Vagina (tissue), 2 donors: ENCODE data around the gene RNF128.

ENCODE experiments used
- CTCF ChIP-seq, 3 experiments: fragments of 450-650 bp in 2 of 3; fragments of 200-600 bp in 1 of 3; sonication (generic) in 1 of 3; IDR thresholded peaks; one replicate each; pipeline ENCODE4 v1.5.1; 2017 to 2019; ENCODE audit warnings: antibody characterized with exemption in 3 of 3, mild to moderate bottlenecking in 2 of 3, moderate library complexity in 2 of 3
- POLR2A ChIP-seq, 2 donors: fragments of 450-650 bp; IDR thresholded peaks; one replicate each; pipeline ENCODE4 v1.6.1; 2017; ENCODE audit warnings: antibody characterized with exemption in 2 of 2, mild to moderate bottlenecking in 2 of 2, moderate library complexity in 2 of 2

DNA sequence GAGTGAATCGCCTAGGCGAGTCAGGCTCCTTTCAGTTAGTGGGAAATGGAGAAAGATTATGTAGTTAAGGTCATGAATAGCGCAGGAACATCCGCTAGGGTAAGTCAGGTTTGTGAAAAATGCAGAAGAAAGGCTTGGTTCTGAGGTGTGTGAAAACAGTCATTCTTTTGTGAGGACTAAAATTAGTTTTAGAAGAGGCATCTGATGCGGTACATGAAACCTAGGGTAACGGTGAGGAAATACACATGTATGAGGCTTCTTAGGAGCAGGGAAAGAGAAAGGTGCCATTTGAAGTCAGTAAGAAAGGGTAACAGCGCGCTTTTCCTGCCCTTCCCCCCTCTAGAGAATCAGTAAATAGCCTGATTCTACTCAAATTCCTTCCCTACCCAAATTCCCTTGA, 570 bp upstream of the RNF128 start:
- TF ChIP-seq CTCF (IDR thresholded peaks at IDR 0.05) = no peak
- no peak for TF ChIP-seq POLR2A (IDR thresholded peaks at IDR 0.05)
